PC-3 (cell line): ENCODE results near the gene DIAPH3. TPM values are rescaled to one million over a fixed set of nuclear protein-coding genes. Genes with fewer than 3 reads are reported as not detected.

Experiments
- ATAC-seq: fragments of 200-7000 bp; cut with Tn5 transposase; 2 replicates; pipeline ENCODE4 v1.9.1; 2020; ENCODE audit warnings: mild to moderate bottlenecking, moderate library complexity
- BruUV-seq: library from RNA; stranded (reverse); fragments of 400-500 nt; replicated peaks from 2 replicates; lab custom pipeline; 2021; lab: Mats Ljungman, UMichigan
- CTCF ChIA-PET: fragments of 300-600 bp; sonication (Branson Sonifier 250); formaldehyde crosslinking; loops from one replicate; lab custom pipeline; 2022; ENCODE audit warnings: antibody characterized with exemption; lab: Charles Lee
- POLR2A ChIA-PET: fragments of 300-600 bp; sonication (Branson Sonifier 250); formaldehyde crosslinking; loops from one replicate; lab custom pipeline; 2022; ENCODE audit warnings: antibody characterized with exemption; ENCODE audit not compliant: unreplicated experiment; lab: Charles Lee
- DNase-seq: peaks from one replicate; pipeline ENCODE4 v3.0.0-alpha.2; 2015
- H2AFZ ChIP-seq: fragments of 300-600 bp; sonication (generic); 2 replicates; pipeline ENCODE4 v1.6.0; 2016; ENCODE audit warnings: antibody characterized with exemption, low read length
- H3F3A ChIP-seq: fragments of 300-600 bp; sonication (generic); one replicate; pipeline ENCODE4 v1.6.0; 2017; ENCODE audit warnings: antibody characterized with exemption, low read length, control low read depth, mild to moderate bottlenecking; ENCODE audit not compliant: unreplicated experiment
- H3K27ac ChIP-seq: fragments of 300-600 bp; sonication (generic); 2 replicates; pipeline ENCODE4 v1.5.1; 2016; ENCODE audit warnings: mild to moderate bottlenecking, low read length
- H3K27me3 ChIP-seq: fragments of 300-600 bp; sonication (generic); 2 replicates; pipeline ENCODE4 v1.6.1; 2016; ENCODE audit warnings: low read length, mixed read lengths
- H3K36me3 ChIP-seq: fragments of 300-600 bp; sonication (generic); 2 replicates; pipeline ENCODE4 v1.6.1; 2016; ENCODE audit warnings: low read depth, mixed run types, low read length, mixed read lengths
- H3K4me1 ChIP-seq: fragments of 300-600 bp; sonication (generic); 2 replicates; pipeline ENCODE4 v1.5.1; 2016; ENCODE audit warnings: low read length; ENCODE audit not compliant: insufficient read depth
- H3K4me2 ChIP-seq: fragments of 300-600 bp; sonication (generic); 2 replicates; pipeline ENCODE4 v1.6.0; 2016; ENCODE audit warnings: low read length
- H3K4me3 ChIP-seq: fragments of 300-600 bp; sonication (generic); 2 replicates; pipeline ENCODE4 v1.5.1; 2016; ENCODE audit warnings: mild to moderate bottlenecking, low read length, mixed read lengths
- H3K79me2 ChIP-seq: fragments of 300-600 bp; sonication (generic); 2 replicates; pipeline ENCODE4 v1.6.1; 2017; ENCODE audit warnings: low read length, mixed read lengths
- H3K9ac ChIP-seq: fragments of 300-600 bp; sonication (generic); 2 replicates; pipeline ENCODE4 v1.6.0; 2016; ENCODE audit warnings: mild to moderate bottlenecking, low read length
- H3K9me2 ChIP-seq: fragments of 300-600 bp; sonication (generic); replicated peaks from 2 replicates; pipeline ENCODE4 v1.6.1; 2016; ENCODE audit warnings: mixed run types, low read length, mixed read lengths
- H3K9me3 ChIP-seq: fragments of 300-600 bp; sonication (generic); 2 replicates; pipeline ENCODE4 v1.6.1; 2016; ENCODE audit warnings: low read length, mixed read lengths
- H4K20me1 ChIP-seq: fragments of 300-600 bp; sonication (generic); 2 replicates; pipeline ENCODE4 v1.6.1; 2016; ENCODE audit warnings: low read length, mixed read lengths
- CTCF ChIP-seq: fragments of 300-600 bp; sonication (generic); conservative IDR thresholded peaks from 2 replicates; pipeline ENCODE4 v1.5.1; 2017; ENCODE audit warnings: antibody characterized with exemption, low read depth, mild to moderate bottlenecking, low read length
- EZH2 ChIP-seq: fragments of 300-600 bp; sonication (generic); IDR thresholded peaks from one replicate; pipeline ENCODE4 v1.6.1; 2017; ENCODE audit warnings: antibody characterized with exemption, mild to moderate bottlenecking, low read length; ENCODE audit not compliant: unreplicated experiment
- EZH2phosphoT487 ChIP-seq: fragments of 300-600 bp; sonication (generic); IDR thresholded peaks from 2 replicates; pipeline ENCODE4 v1.6.1; 2018; ENCODE audit warnings: mild to moderate bottlenecking, antibody characterized with exemption, low read length, borderline replicate concordance
- intact Hi-C: fragments of 100-400 bp; cut with micrococcal nuclease; formaldehyde crosslinking; loops from 2 replicates; pipeline ENCODE4 v1.9.0; 2023
- total RNA-seq: library from RNA; depleted of rRNA; stranded (reverse); fragments of >200 nt; gene quantifications from 2 replicates; pipeline ENCODE4 v1.2.3, GENCODE V29; 2014

Gene DIAPH3
- total RNA-seq, 1 experiment from 2014 or later, result 7.6 TPM

GRCh38 chr13:59809564-59809963, 354.2 kb downstream of the DIAPH3 start:
- Histone ChIP-seq H3K4me1 (no peaks in the 10 kb centered on the region), H3K79me2 (no peaks in the 10 kb centered on the region), H3K27me3 (no peaks in the 10 kb centered on the region), H2AFZ (no peak overlapping the region), H3F3A (no peaks in the 10 kb centered on the region), H4K20me1 (no peaks in the 10 kb centered on the region), H3K9me2 (no peaks in the 10 kb centered on the region), H3K9me3 (no peaks in the 10 kb centered on the region), H3K4me3 (no peak overlapping the region), H3K9ac (no peak overlapping the region), H3K36me3 (no peaks in the 10 kb centered on the region), H3K4me2 (no peak overlapping the region), H3K27ac (no peak overlapping the region)
- DNase-seq, result no peak
- ChIA-PET CTCF (no interaction called here), POLR2A (no interaction called here)
- intact Hi-C loops, result no loop called here
- ATAC-seq, result no peak
- TF ChIP-seq CTCF (no peak), EZH2phosphoT487 (no peak), EZH2 (no peak)
- no TSS peak for BruUV-seq

- BruUV-seq, result no TSS peak
- H3K9me3 ChIP-seq, result no peaks in the 10 kb centered on the region
- no peaks in the 10 kb centered on the region for H3F3A ChIP-seq
- H3K27ac ChIP-seq, result no peak overlapping the region
- ATAC-seq (no peak), DNase-seq (no peak)
- no peak overlapping the region for H3K4me2 ChIP-seq
- CTCF ChIA-PET, result no interaction called here
- intact Hi-C loops, result no loop called here
- no peak overlapping the region for H3K9ac ChIP-seq
- H4K20me1 ChIP-seq, result no peaks in the 10 kb centered on the region
- POLR2A ChIA-PET, result no interaction called here
- no peaks in the 10 kb centered on the region for H3K79me2 ChIP-seq
- no peak overlapping the region for H2AFZ ChIP-seq
- no peaks in the 10 kb centered on the region for H3K27me3 ChIP-seq
- no peak overlapping the region for H3K4me3 ChIP-seq
- H3K36me3 ChIP-seq, result no peaks in the 10 kb centered on the region
- no peaks in the 10 kb centered on the region for H3K4me1 ChIP-seq
- no peaks in the 10 kb centered on the region for H3K9me2 ChIP-seq
- no peak for TF ChIP-seq EZH2
- no peak for TF ChIP-seq EZH2phosphoT487
- TF ChIP-seq CTCF, result no peak
These were observed 356.9 kb downstream of the DIAPH3 start for GRCh38 chr13:59806801-59807200.

GRCh38 chr13:59801107-59801880, 362.4 kb downstream of the DIAPH3 start:
- CTCF ChIA-PET, result no interaction called here
- H3K27ac ChIP-seq, result no peak overlapping the region
- POLR2A ChIA-PET, result no interaction called here
- H3K4me1 ChIP-seq, result no peaks in the 10 kb centered on the region
- no peak overlapping the region for H3K4me2 ChIP-seq
- no peak overlapping the region for H3K4me3 ChIP-seq
- DNase-seq (no peak), ATAC-seq (no peak)
- H3K79me2 ChIP-seq, result no peaks in the 10 kb centered on the region
- no peaks in the 10 kb centered on the region for H4K20me1 ChIP-seq
- H2AFZ ChIP-seq, result no peak overlapping the region
- no TSS peak for BruUV-seq
- no peak for TF ChIP-seq EZH2
- no peak for TF ChIP-seq CTCF
- no peak for TF ChIP-seq EZH2phosphoT487
- no peaks in the 10 kb centered on the region for H3K9me3 ChIP-seq
- H3K9me2 ChIP-seq, result no peaks in the 10 kb centered on the region
- no peaks in the 10 kb centered on the region for H3F3A ChIP-seq
- intact Hi-C loops, result no loop called here
- no peak overlapping the region for H3K9ac ChIP-seq
- H3K36me3 ChIP-seq, result no peaks in the 10 kb centered on the region
- no peaks in the 10 kb centered on the region for H3K27me3 ChIP-seq
